GM19351 (cell line): Measurements from ENCODE around the gene DARS1.
A peak's percentile ranks its signal among the peaks of the same experiment; 100 is the strongest.

Source experiments
- ATAC-seq: cut with Tn5 transposase; IDR thresholded peaks from one replicate; pipeline ENCODE4 v1.9.1; 2021; ENCODE audit warnings: mild to moderate bottlenecking, moderate library complexity; ENCODE audit not compliant: unreplicated experiment

DARS1 gene

DNA sequence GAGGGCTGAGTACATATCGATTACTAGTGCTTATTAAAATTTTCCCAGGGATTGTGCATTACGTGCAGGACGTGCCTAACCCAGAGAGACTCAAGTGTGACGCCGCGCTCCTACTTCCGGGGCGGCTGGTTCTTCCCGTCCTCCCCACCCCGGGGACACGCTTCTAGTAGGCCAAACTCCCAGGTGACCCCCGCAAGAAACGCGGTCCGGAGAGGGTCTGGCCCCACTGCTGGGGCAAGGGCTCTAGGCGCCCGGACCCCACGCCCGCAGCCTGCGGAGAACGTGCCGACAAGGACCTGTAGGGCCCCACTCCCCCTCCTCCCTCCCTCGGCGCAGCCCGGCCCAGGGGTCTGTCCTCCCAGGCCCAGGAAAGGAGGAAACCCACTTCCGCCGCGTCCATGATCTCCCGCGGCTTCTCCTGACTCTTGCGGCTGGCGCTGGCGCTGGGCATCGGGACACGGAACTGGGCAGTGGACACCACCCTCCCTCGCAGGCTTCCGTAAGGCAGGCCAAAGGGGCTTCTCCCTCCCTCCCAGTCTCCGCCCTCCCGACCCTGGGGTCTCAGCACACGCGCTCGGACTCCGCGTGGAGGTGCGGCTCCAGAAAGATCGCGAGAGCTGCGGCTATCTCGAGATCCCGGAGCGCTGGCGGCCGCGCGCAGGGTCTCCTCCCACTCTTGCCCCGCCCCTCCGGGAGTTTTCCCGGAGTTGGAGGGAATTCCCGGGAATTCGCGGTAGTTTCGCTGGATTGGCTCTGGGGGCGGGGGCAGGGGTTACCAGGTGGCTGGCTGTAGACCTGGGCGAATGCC, at the start of gene DARS1:
DARS1 (minus strand) TSS at position 609 of the 808 bp plus-strand sequence; CDS start at position 451, 158 bp downstream.
- ATAC-seq: peak; percentile 71

DNA sequence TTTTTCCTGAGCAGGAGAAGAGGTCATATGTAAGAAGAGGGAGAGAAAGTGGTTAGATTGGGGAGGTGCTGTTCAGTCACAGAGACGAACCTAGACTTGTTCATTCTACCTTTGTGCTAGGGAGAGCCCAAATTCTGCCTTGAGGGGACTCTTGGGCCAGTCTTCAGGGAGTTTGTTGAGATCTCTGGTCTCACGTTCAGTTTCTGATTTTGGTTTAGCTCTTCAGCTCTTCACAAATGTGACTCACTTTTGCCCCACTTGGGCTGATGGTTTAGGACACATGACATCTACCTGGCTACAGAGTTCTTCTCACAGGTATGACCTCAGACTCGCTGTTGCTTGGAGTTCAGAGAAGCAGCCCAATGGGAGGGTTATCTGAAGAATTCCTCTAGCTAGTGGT, 49.2 kb upstream of the DARS1 start:
- ATAC-seq: no peak

DNA sequence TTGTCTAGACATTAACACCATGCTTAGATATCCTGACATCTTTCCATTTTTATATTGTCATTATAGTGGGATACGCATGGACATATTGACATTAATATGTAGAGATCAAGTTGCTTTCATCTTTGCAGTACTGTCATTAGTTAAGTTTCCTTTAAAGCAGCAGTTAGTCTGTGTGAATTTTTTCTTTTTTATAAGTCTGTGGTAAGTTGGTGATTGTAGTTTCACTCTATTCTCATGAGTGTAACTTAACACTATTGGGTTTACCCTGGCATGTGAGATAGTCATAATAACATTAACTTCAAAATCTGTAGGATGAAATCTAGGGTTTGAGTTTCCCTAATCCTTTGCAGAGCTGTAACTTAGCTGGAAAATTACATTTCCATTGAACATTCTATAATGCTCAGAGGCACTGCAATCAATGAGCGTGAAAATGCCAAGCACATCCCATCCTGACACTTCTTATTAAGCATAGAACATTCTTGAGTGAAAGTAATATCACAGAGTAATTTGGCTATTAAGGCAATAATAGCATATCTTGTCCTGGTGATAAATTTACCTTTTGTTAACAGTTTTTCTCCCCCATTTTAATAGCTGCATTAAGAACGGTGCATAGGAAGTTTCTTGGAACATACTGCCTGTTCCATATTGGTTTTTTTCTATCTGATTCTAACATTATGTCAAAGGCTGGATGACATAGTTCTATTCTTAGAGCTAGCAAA, 47.5 kb upstream of the DARS1 start:
- ATAC-seq: no peak

DNA sequence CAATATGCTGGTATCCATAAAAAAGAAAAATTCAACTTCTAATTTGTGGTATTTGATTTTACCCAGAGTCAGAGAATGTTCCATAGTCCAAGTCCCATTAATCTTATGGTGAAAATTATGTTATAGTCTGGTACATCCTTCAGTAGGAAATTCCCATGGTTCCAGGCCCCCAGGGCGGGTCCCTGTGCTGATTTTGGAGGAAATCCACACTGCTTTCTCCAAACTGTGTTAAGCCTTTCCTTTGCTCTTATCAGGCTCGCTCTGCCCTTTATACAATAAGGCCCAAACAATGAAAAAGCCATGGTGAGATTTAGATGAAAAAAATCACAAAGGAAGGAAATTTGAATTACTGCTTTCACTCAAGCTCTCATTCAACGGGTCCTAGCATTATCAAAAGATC, 46.8 kb upstream of the DARS1 start:
- no peak for ATAC-seq

DNA sequence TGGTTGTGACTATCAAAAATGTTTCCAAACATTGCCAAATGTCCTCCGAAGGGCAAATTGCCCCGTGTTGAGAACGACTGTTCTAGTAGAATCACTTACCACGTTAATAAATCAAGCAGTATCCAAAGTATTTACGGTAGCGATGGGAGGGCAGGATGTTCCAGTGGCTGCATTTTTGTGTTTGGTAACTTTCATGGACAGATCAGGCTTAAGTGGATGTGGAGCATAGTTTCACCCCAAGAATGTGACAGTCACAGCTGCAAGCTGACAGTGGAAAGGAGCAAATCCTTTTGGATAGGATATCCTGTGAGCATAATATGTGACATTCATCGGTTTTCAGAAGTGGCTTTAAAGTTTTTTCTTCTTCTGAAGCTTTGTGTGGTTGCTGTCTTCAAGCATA, 46.3 kb upstream of the DARS1 start:
- no peak for ATAC-seq

DNA sequence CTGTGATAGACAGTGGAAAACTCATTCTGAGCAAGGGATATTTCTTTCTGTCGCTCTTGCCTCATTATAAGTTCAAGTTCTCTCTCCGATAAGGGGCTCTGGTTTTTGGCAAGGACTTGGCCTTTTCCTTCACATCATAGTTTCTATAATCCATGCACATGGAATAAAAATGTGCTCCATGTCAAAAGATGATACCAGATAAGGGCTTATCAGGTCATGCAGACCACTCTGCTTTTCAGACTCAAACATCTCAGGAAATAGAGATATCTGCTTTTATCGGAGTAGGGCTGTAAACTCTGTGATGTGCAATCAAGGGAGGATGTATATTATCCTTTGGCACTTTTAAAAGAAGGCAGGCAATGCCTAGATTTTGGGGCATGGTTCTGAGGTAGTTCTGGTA, 45.0 kb upstream of the DARS1 start:
- no peak for ATAC-seq

DNA sequence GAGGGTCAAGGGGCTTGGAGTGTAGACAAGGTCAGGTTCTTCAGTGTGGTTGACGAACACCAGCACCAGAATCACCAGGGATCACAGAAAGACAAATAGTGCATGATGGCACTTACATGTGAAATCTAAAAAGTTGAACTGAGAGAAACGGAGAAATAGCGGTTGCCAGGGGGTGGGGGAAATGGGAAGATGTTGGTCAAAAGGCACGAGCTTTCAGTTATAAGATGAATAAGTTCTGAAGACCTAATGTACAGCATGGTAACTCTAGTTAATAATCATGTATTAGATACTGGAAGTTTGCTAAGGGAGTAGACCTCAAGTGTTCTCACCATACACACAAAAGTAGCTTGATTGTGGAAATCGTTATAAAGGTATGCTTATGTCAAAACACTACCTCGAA, 43.7 kb upstream of the DARS1 start:
- ATAC-seq: peak; percentile 83

DNA sequence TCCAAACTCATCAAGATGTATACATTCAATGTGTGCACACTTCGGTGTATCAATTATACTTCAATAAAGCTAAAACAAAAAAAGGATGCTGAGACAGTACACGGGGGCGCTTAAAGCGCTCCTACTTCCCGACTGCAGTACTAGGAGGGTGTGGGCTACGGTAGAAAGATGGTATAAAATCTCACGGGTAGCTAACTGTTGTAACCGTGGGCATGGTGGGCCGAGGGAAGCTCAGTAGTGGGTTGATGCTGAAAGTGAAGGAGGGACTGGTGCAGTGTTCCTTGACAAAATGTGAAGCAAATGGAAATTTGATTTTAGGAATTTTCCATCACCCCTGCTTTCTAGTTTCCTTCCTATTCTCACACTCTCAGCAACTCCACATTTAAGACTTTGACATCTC, 42.6 kb upstream of the DARS1 start:
- no peak for ATAC-seq

DNA sequence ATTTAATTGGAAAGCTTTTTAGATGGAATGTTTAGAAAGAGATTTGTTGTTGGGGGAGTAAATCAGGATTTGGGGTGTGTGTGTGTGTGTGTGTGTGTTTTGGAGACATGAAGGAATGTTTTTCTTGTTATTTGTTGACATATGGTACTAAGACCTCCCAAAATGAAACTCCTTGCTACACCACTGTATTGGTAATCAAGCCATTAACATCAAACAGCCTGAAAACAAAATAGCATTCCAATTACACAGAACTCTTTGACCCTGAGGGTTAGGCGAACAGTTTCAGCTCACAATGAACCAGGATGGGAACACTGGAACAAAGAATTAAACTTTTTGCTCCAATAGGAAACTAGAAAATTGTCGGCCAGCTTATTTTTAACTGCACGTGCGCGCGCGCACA, 41.7 kb upstream of the DARS1 start:
- ATAC-seq: no peak

DNA sequence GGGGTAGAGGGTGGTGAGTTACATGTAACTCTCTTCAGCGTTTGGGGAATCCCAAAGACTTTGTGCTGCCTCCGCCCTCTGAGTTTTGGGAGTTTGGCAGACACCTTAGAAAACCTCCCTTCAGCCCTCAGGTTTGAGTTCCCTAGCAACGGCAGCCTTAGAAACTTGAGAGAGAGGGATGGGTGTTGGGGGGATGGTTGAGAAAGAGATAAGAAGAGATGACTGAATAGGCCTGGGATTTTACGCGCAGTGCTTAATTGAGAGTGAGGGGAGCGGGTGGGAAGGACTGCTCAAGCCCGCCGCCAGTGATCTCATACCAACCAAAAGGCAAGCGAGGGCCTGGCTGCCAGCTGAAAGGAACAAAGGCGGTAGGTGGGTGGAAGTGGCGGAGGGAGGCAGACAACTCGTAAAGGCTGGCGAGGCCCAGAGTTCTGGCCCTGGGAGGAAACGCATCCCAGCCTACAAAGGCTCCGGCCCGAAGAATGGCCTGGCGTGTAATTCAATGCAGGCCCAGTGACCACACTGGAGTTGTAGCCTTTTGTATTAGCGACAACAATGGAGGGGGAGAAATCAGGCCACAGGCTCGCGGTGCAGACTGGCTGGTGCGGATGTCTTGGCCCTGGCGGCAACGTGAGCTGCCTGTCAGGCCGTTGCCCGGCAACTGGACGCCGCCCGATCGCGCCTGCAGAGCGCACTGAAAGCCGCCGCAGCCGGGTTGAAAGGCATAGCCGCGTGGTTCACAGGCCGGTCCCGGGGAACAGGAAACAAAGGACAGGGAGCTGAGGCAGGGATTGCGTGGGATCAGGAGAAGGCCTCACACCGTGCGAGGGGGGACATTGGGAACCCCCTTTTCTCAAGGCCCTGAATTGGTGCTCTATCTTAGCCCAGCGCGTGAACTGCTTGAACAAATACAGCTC, 39.9 kb upstream of the DARS1 start:
- ATAC-seq: no peak

DNA sequence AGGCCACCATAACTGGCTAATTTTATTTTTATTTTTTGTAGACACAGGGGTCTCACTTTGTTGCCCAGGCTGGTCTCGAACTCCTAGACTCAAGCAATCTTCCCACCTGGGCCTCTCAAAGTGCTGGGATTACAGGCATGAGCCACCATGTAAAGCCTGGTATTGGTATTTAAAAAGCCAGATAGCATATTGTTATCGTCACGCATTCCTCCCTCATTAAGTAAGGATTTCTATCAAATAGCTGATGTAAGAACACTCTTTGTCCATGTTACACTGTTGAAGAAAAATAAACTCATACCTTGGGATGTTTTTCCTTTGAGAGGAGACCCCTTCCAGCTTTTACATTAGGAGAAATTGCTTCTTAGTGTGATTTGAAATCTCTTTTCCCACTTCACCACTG, 39.2 kb upstream of the DARS1 start:
- ATAC-seq: no peak

DNA sequence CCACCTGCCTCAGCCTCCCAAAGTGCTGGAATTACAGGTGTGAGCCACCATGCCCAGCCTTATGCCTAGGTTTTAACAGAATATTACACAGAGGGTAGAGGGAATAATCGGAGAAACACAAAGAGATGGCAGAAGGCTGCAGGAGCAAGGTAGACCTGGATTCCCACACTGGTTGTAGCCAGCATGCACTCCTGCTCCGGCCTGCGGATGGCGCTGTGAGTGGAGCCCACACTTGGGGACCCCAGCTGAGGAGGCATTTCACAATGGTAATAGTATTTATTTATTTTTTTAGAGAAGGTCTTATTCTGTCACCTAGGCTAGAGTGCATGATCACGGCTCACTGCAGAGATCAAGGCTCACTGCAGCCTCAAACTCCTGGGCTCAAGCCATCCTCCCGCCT, 38.8 kb upstream of the DARS1 start:
- ATAC-seq: no peak

DNA sequence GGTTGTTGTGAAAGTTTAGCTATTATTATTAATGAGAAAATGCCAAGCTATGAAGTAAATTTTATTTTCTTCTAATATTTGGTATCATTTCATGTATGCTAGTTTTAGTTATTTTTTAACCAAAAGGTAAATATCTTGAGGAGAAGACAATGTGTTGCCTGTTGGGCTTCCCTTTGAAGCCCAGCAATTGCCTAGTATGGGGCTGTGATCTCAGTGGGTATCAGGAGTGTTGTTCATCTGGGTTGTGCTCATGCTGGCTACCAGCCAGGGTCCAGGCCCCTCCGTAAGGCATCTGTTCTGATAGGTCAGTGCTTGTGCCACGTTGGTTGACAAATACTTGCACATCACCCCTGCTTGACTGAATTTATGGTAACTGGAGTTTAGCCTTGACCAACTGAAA, 38.0 kb upstream of the DARS1 start:
- ATAC-seq: no peak

DNA sequence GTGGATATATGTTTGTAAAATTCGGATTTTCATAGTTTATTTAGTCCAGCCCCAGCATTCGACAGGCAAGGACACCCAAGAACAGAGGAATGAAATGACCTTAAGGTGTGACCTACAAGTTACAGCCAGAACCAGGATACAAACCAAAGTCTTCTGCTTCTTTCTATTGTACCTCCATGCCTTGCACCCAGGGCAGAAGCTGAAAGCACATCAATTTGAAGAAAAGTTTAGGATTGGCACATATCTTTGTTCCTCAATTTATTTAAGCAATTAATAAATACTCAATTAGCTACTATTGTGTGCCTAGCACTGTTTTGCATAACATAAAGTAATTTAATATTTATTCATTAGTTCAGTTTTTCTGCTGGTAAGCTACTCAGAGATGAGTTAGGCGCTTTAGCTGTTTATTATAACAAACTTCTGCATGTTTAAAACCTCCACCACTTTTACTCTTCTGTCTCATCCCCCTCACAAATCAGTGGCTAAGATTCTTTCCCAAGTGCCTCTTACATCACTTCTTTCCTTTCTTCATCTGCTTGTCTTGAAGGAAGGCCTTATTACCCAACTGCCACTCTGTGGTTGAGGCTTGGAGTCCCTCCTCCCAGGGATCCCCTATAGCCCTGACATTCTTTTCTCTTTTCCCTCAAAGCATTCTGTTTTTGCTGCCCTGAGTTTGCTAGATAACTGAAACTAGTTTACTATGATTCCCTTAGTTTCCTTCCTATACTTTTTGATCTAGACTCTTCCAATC, 37.1 kb upstream of the DARS1 start:
- ATAC-seq: no peak

DNA sequence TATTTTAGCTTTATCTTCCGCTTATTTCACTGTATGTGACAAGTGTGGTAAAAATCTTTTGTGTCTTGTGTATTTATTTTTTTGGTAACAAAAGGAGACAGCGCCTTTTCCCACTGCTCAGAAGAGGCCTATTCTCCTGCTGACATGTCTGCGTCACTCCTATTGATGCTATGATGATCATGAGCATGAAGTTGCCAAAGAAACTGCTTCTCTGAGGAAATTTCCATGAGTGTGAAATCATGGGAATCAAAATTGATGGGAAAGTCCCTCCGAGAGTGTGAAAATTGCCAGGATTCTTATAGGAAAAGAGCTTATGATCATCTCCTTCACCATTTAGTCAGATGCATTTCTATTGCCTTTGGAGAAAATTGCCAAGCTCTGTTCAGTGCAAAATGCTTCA, 36.5 kb upstream of the DARS1 start:
- ATAC-seq: no peak

DNA sequence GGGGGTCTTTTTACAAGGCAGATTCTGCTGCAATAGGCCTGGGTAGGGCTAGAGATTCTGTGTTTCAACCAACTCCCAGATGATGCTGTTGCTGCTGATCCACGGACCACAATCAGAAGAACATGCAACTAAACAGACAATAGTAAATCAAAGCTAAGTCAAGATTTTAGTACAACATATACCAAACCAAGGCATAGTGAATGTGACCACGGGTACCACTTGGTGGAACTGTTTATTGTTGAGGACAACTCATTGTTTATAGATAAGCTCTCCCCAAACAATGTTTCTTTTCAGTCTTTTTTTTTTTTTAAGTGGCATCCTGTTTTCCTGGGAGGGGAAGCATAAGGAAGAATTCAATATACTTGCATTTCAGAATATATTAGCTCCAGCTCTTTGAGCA, 36.0 kb upstream of the DARS1 start:
- ATAC-seq: no peak

DNA sequence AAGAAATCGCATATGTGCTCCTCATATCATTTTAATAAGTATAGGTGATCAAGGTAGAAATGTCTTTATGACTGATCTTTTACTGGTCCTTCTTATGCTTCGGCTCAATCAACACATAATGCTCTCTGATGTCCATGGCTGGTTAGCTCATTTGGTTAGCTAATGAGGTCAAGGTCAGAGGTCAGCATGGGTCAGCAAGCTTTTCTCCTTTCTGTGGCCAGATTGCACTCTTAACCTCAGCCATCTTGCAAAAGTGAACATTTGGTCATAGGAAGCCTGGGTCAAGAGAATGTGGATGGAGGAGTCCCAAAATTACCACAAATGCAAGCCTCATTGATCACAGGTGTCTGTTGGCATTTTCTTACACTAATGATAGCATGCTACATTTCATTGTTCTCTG, 35.4 kb upstream of the DARS1 start:
- ATAC-seq: no peak

DNA sequence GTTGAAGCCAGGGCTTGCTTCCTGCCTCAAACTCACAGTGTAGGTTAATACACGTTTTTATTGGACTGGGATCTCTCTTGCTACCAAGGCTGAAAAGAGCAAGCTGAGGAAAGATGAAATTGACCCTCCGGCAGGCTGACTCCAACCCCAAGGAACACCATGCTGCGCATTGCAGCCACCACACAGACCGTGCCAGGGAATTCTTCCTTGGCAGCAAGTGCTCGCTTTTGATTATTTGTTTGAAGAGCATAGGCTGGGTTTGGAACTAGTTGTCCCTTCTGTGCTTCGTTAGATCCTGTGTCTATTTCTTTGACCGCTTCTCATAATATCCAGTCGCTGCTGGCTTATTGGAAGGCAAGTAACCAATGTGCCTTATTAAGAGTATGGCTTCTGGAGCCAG, 34.4 kb upstream of the DARS1 start:
- no peak for ATAC-seq

DNA sequence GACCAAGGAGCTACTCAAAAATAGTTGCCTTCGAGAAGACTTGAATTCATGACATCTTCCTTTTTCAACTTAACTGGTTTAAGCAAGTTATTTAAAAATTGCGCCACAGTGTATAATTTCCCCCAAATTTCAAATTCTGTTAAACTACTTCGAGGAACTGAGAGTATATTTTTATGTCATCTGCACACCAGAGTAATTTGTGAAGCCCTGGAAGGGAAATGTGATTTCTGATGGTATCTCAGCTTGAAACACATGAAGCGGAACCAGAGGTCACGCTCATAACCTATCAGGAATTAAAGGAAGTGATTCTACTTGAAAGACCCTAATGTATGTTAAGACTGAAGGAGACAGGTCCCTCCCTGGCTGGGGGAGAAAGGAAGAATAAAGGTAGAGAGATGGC, 33.9 kb upstream of the DARS1 start:
- peak; percentile 78 for ATAC-seq

DNA sequence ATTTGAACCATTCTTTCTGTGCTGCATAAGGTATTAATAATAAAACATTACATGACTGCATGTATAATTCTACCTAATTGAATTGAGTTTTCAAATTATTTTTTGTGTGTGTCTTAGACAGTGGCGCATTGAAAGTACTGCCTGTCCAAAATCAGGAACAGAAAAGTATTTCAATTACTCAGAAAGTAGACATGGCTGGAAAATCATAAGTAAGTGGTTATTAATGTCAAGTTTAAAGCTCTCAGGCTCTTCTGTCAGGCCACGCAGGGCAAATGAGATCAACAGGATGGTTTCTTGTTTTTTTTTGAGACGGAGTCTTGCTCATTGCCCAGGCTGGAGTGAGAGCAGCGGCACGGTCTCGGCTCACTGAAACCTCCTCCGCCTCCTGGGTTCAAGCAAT, 32.4 kb upstream of the DARS1 start:
- no peak for ATAC-seq

DNA sequence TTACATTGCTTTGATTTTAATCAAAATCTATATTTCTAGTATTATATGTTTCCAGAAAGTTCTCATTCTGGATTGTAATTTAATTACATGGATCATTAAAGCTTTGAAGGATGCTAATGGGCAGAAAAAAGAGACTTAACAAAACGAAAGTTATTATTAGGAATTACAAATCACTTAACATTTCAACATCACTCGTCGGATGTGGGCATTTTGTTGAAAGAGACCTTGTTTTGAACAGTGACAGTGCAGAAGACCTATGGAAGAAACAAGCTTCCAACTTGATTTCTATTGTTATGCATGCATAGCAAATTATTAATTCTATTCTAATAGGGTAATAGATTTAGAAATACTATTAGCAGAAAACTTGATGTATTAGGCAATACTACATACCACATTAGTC, 31.4 kb upstream of the DARS1 start:
- no peak for ATAC-seq
